CD8-positive, alpha-beta memory T cell (primary cell): ENCODE results near the gene TMEM150B. TPM values are rescaled to one million over a fixed set of nuclear protein-coding genes. Genes with fewer than 3 reads are reported as not detected.

ENCODE experiments used
- CTCF ChIA-PET: fragments of 350-600 bp; sonication (Branson Sonifier 250); formaldehyde crosslinking; loops from one replicate; lab custom pipeline; 2021; ENCODE audit warnings: antibody characterized with exemption; lab: Charles Lee
- POLR2A ChIA-PET: fragments of 350-600 bp; sonication (Branson Sonifier 250); formaldehyde crosslinking; loops from one replicate; lab custom pipeline; 2021; ENCODE audit warnings: antibody characterized with exemption; lab: Charles Lee
- DNase-seq, 5 donors: peaks; one replicate each; pipeline versions ENCODE4 v3.0.0 to v3.0.0-alpha.2; 2020 to 2022; ENCODE audit warnings: mixed read lengths in 1 of 5
- H3K27ac ChIP-seq: one replicate; pipeline ENCODE4 v1.7.0; 2013; ENCODE audit warnings: low read depth, mild to moderate bottlenecking, low read length, moderate library complexity
- H3K27me3 ChIP-seq: 2 replicates; pipeline ENCODE4 v1.7.0; 2013; ENCODE audit warnings: low read length, mild to moderate bottlenecking; ENCODE audit not compliant: insufficient read depth, poor library complexity, severe bottlenecking
- H3K36me3 ChIP-seq: 2 replicates; pipeline ENCODE4 v1.7.0; 2013; ENCODE audit warnings: mild to moderate bottlenecking, low read length, moderate library complexity; ENCODE audit not compliant: insufficient read depth
- H3K4me1 ChIP-seq: 2 replicates; pipeline ENCODE4 v1.7.0; 2013; ENCODE audit warnings: mild to moderate bottlenecking, low read length, moderate library complexity; ENCODE audit not compliant: insufficient read depth
- H3K4me3 ChIP-seq: 2 replicates; pipeline ENCODE4 v1.7.0; 2013; ENCODE audit warnings: mild to moderate bottlenecking, low read length
- H3K9me3 ChIP-seq: 2 replicates; pipeline ENCODE4 v1.7.0; 2013; ENCODE audit warnings: mild to moderate bottlenecking, low read length
- H3K27ac Mint-ChIP-seq, 8 donors: one replicate each; pipeline ENCODE4 v1.8.0; 2020 to 2021; ENCODE audit warnings: mixed read lengths in 8 of 8, mild to moderate bottlenecking in 6 of 8, inconsistent platforms in 3 of 8, moderate library complexity in 3 of 8
- H3K27me3 Mint-ChIP-seq, 2 donors: one replicate each; pipeline ENCODE4 v1.8.0; 2020 to 2021; ENCODE audit warnings: mixed read lengths in 2 of 2, mild to moderate bottlenecking in 1 of 2, moderate library complexity in 1 of 2
- H3K36me3 Mint-ChIP-seq, 3 donors: one replicate each; pipeline ENCODE4 v1.8.0; 2020 to 2021; ENCODE audit warnings: mixed read lengths in 3 of 3, inconsistent platforms in 1 of 3, mild to moderate bottlenecking in 1 of 3
- H3K4me1 Mint-ChIP-seq, 3 donors: one replicate each; pipeline ENCODE4 v1.8.0; 2020 to 2021; ENCODE audit warnings: mixed read lengths in 3 of 3, inconsistent platforms in 1 of 3, mild to moderate bottlenecking in 1 of 3
- H3K4me3 Mint-ChIP-seq, 7 donors: one replicate each; pipeline ENCODE4 v1.8.0; 2020 to 2021; ENCODE audit warnings: mixed read lengths in 7 of 7, mild to moderate bottlenecking in 6 of 7, moderate library complexity in 4 of 7, inconsistent platforms in 2 of 7
- H3K9me3 Mint-ChIP-seq, 5 donors: one replicate each; pipeline ENCODE4 v1.8.0; 2020 to 2022; ENCODE audit warnings: mixed read lengths in 5 of 5, mild to moderate bottlenecking in 3 of 5, moderate library complexity in 2 of 5, inconsistent platforms in 1 of 5
- polyA plus RNA-seq: library from polyadenylated mRNA; unstranded; fragments of 300-500 nt; fragmentation: Illumina TruSeq; gene quantifications from one replicate; pipeline ENCODE4 v1.2.3, GENCODE V29; 2021
- total RNA-seq, 2 experiments: library from RNA; stranded (reverse); gene quantifications; one replicate each; pipeline ENCODE4 v1.2.3, GENCODE V29; 2021

The TMEM150B gene
- total and polyA plus RNA-seq, 3 experiments from 2014 or later: 0.53 TPM; not detected in 2

DNA sequence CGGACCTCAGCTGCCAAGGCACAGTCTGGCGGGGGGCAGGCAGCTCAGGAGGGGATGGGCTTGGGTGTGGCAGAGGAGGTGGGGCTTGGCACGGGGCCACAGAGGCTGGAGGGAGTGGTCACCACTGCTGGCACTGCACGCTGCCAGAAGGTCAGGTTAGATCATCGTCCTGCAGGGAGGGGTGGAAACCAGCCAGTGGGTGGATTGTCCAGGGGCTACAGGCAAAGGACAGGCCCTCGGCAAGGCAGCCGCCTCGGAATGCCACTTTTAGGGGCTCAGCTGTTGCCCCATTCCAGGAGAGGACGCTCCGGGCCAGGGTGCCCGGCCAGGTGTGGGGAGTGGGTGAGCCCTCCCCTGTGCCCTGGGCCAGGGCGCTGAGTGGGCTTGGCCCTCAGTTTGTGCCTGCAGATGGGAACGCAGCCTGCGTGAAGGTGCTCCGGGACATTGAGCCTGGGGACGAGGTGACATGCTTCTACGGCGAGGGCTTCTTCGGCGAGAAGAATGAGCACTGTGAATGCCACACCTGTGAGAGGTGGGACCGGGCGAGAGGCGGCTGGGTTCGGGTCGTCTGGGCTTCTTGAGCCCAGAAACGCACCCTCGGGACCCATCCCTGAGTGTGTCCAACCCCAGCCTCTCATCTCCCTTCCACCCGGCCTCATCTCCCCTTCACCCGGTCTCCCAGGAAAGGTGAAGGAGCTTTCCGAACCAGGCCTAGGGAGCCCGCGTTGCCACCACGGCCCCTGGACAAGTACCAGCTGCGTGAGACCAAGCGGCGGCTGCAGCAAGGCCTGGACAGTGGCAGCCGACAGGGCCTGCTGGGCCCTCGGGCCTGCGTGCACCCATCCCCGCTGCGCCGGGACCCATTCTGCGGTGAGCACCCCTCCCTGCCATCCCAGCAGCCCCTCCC, 20.9 kb upstream of the TMEM150B start:
- H3K9me3 Mint-ChIP-seq: no peaks in the 10 kb centered on the region
- Histone ChIP-seq H3K36me3 (no peaks in the 10 kb centered on the region), H3K27ac (no peak overlapping the region), H3K27me3 (no peaks in the 10 kb centered on the region), H3K9me3 (no peaks in the 10 kb centered on the region), H3K4me3 (no peak overlapping the region), H3K4me1 (peaks cover 6% of the 10 kb centered on the region)
- H3K4me1 Mint-ChIP-seq: peaks cover 6 to 9% (median 7%) of the 10 kb centered on the region in 3 donors
- peaks cover 0 to 18% (median 2%) of the 10 kb centered on the region in 3 donors for H3K36me3 Mint-ChIP-seq
- ChIA-PET POLR2A (no interaction called here), CTCF (interaction anchor here (1.1 kb wide), 1 partner anchor 44 kb away, joined by 3 read pairs; no protein-coding TSS in a partner anchor)
- no peak for DNase-seq
- H3K4me3 Mint-ChIP-seq: peak overlapping the region in 1 of 7 donors; percentile 27
- no peak overlapping the region for H3K27ac Mint-ChIP-seq
- H3K27me3 Mint-ChIP-seq: peaks cover 8 to 10% of the 10 kb centered on the region in 2 donors

DNA sequence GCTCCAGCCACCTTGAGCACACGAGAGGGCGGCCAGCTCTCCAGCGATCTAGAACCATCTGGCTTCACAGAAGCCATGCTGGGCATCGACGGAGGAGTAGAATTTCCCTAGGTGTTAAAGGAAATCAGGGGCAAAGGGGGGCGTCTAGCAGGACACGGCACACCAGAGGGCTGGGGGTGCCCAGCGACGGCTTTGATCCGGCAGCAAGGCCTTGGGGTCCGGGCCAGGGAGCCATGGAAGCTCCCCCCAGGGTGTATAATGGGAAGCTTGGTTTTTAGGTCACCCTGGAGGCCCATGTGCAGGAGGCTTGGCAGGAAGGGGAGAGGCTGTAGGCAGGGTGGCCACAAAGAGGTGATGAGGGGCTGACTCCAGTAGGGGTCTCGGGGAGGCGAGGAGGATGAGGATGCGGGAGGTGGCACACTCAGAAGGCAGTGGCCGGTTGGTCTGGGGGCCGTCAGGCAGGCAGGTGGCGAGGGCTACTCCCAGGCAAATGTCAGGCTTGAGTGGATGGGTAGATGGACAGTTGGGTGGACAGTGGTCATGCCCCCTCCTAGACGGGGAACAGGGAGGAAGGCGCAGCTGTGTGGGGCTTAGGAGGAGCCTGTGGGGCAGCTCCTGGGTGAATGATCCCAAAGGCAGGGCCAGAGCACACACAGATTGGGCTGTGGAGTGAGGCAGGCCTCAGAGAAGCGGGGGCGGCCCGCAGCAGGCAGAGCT, 20.1 kb upstream of the TMEM150B start:
- DNase-seq: no peak
- H3K4me1 Mint-ChIP-seq: peaks cover 11 to 15% (median 12%) of the 10 kb centered on the region in 3 donors
- Histone ChIP-seq H3K9me3 (no peaks in the 10 kb centered on the region), H3K4me1 (peaks cover 13% of the 10 kb centered on the region), H3K27me3 (no peaks in the 10 kb centered on the region), H3K36me3 (no peaks in the 10 kb centered on the region), H3K27ac (no peak overlapping the region), H3K4me3 (no peak overlapping the region)
- no peak overlapping the region for H3K4me3 Mint-ChIP-seq
- peaks cover 2 to 3% of the 10 kb centered on the region in 2 donors for H3K27me3 Mint-ChIP-seq
- POLR2A ChIA-PET: no interaction called here
- CTCF ChIA-PET: interaction anchor here (1.1 kb wide), 1 partner anchor 44 kb away, joined by 3 read pairs; no protein-coding TSS in a partner anchor
- no peaks in the 10 kb centered on the region for H3K9me3 Mint-ChIP-seq
- no peak overlapping the region for H3K27ac Mint-ChIP-seq
- H3K36me3 Mint-ChIP-seq: peaks cover 0 to 18% (median 2%) of the 10 kb centered on the region in 3 donors

- H3K4me3 Mint-ChIP-seq: no peak overlapping the region
Measured at GRCh38 chr19:55344444-55344843, 19.3 kb upstream of the TMEM150B start.

GRCh38 chr19:55341595-55342531, 16.7 kb upstream of the TMEM150B start:
- ChIA-PET CTCF (no interaction called here), POLR2A (no interaction called here)
- no peak overlapping the region for H3K4me3 ChIP-seq
- Mint-ChIP-seq H3K9me3 (peaks cover 0 to 3% (median 0%) of the 10 kb centered on the region in 5 donors), H3K27ac (peak overlapping the region in 5 of 8 donors; percentile 19 to 85 (median 82)), H3K27me3 (peaks cover 4 to 11% of the 10 kb centered on the region in 2 donors), H3K36me3 (peaks cover 0 to 22% (median 2%) of the 10 kb centered on the region in 3 donors), H3K4me3 (peak overlapping the region in 6 of 7 donors; percentile 28 to 73 (median 36)), H3K4me1 (peaks cover 21 to 29% (median 27%) of the 10 kb centered on the region in 3 donors)
- no peaks in the 10 kb centered on the region for H3K9me3 ChIP-seq
- H3K36me3 ChIP-seq: no peaks in the 10 kb centered on the region
- H3K27me3 ChIP-seq: no peaks in the 10 kb centered on the region
- H3K27ac ChIP-seq: peak overlapping the region; percentile 24
- H3K4me1 ChIP-seq: peaks cover 24% of the 10 kb centered on the region
- no peak for DNase-seq

More at GRCh38 chr19:55344444-55344843, 19.3 kb upstream of the TMEM150B start:
- peaks cover 16% of the 10 kb centered on the region for H3K4me1 ChIP-seq
- DNase-seq: no peak
- H3K36me3 ChIP-seq: no peaks in the 10 kb centered on the region
- H3K4me3 ChIP-seq: no peak overlapping the region
- ChIA-PET CTCF (no interaction called here), POLR2A (no interaction called here)
- peaks cover 0 to 19% (median 2%) of the 10 kb centered on the region in 3 donors for H3K36me3 Mint-ChIP-seq
- H3K9me3 Mint-ChIP-seq: no peaks in the 10 kb centered on the region
- H3K27ac Mint-ChIP-seq: no peak overlapping the region
- peaks cover 14 to 19% (median 19%) of the 10 kb centered on the region in 3 donors for H3K4me1 Mint-ChIP-seq
- no peak overlapping the region for H3K27ac ChIP-seq
- no peaks in the 10 kb centered on the region for H3K9me3 ChIP-seq
- H3K27me3 Mint-ChIP-seq: peaks cover 0 to 6% of the 10 kb centered on the region in 2 donors
- no peaks in the 10 kb centered on the region for H3K27me3 ChIP-seq

DNA sequence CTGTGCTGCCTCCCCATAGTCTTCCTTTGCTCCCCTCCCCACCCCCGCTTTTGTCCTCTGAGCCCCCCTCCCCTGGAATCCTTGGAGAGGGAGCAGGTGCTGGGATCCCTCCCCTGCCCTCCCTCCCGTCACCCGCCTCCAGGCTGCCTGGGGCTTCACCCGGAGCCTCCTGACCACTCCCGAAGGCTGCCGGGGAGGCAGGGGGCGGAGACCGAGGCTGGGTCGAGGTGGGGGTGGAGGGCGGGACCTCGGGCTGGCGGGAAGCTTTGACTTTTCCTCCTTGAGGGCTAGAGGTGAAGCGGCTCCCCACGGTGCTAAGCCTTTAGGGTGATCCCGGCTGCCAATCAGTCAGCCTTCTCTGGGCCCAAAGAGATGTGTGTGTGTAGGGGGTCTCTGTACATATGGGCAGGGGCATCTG, 16.0 kb upstream of the TMEM150B start:
- Mint-ChIP-seq H3K4me1 (peaks cover 21 to 29% (median 27%) of the 10 kb centered on the region in 3 donors), H3K27ac (peak overlapping the region in 6 of 8 donors; percentile 65 to 99 (median 94)), H3K9me3 (peaks cover 0 to 3% (median 0%) of the 10 kb centered on the region in 5 donors), H3K4me3 (peak overlapping the region; percentile 79 to 97 (median 89)), H3K36me3 (peaks cover 0 to 22% (median 2%) of the 10 kb centered on the region in 3 donors), H3K27me3 (peaks cover 8 to 13% of the 10 kb centered on the region in 2 donors)
- peak in 4 of 5 donors; percentile 17 to 42 (median 32) for DNase-seq
- Histone ChIP-seq H3K4me3 (peak overlapping the region; percentile 77), H3K9me3 (no peaks in the 10 kb centered on the region), H3K4me1 (peaks cover 24% of the 10 kb centered on the region), H3K36me3 (no peaks in the 10 kb centered on the region), H3K27me3 (no peaks in the 10 kb centered on the region), H3K27ac (peak overlapping the region; percentile 95)
- ChIA-PET POLR2A (no interaction called here), CTCF (no interaction called here)

- H3K36me3 Mint-ChIP-seq: peaks cover 0 to 22% (median 2%) of the 10 kb centered on the region in 3 donors
- Histone ChIP-seq H3K27me3 (no peaks in the 10 kb centered on the region), H3K4me3 (peak overlapping the region; percentile 77), H3K9me3 (no peaks in the 10 kb centered on the region), H3K4me1 (peaks cover 24% of the 10 kb centered on the region), H3K27ac (peak overlapping the region; percentile 95), H3K36me3 (no peaks in the 10 kb centered on the region)
- ChIA-PET POLR2A (no interaction called here), CTCF (no interaction called here)
- H3K27ac Mint-ChIP-seq: peak overlapping the region in 7 of 8 donors; percentile 87 to 99 (median 94)
- peaks cover 8 to 15% of the 10 kb centered on the region in 2 donors for H3K27me3 Mint-ChIP-seq
- DNase-seq: no peak
- H3K4me3 Mint-ChIP-seq: peak overlapping the region; percentile 79 to 97 (median 89)
- H3K9me3 Mint-ChIP-seq: peaks cover 0 to 3% (median 0%) of the 10 kb centered on the region in 5 donors
- H3K4me1 Mint-ChIP-seq: peaks cover 21 to 29% (median 27%) of the 10 kb centered on the region in 3 donors
Measured at GRCh38 chr19:55340784-55341147, 15.6 kb upstream of the TMEM150B start.
